Dedifferentiated amniotic fluid mesenchymal stem cell (primary cell): ENCODE results near the gene VTI1A.

Source experiments
- DNase-seq: peaks from one replicate; pipeline ENCODE4 v3.0.0-alpha.2; 2016; ENCODE audit errors: extremely low spot score

The VTI1A gene

GRCh38 chr10:112810711-112811151 lies 363.7 kb downstream of the VTI1A start:
- DNase-seq = no peak

GRCh38 chr10:112811741-112812551 lies 364.9 kb downstream of the VTI1A start:
- DNase-seq = peak; percentile 98

GRCh38 chr10:112812586-112812985 lies 365.6 kb downstream of the VTI1A start:
- no peak for DNase-seq

- no peak for DNase-seq
These were observed 367.0 kb downstream of the VTI1A start for GRCh38 chr10:112813866-112814591.

- DNase-seq = no peak
These were observed 368.4 kb downstream of the VTI1A start for GRCh38 chr10:112815269-112816032.

GRCh38 chr10:112816033-112816430 lies 369.0 kb downstream of the VTI1A start:
- no peak for DNase-seq

- DNase-seq = no peak
These were observed 369.9 kb downstream of the VTI1A start for GRCh38 chr10:112816891-112817290.

GRCh38 chr10:112817981-112818777 lies 371.2 kb downstream of the VTI1A start:
- DNase-seq = no peak

- no peak for DNase-seq
These were observed 372.2 kb downstream of the VTI1A start for GRCh38 chr10:112819231-112819630.

- no peak for DNase-seq
These were observed 373.3 kb downstream of the VTI1A start for GRCh38 chr10:112820320-112820719.

- DNase-seq = no peak
These were observed 374.0 kb downstream of the VTI1A start for GRCh38 chr10:112821038-112821437.

GRCh38 chr10:112821663-112822062 lies 374.6 kb downstream of the VTI1A start:
- no peak for DNase-seq

GRCh38 chr10:112823007-112823406 lies 376.0 kb downstream of the VTI1A start:
- no peak for DNase-seq

GRCh38 chr10:112823604-112824003 lies 376.6 kb downstream of the VTI1A start:
- DNase-seq = no peak

GRCh38 chr10:112826018-112826697 lies 379.1 kb downstream of the VTI1A start:
- DNase-seq = no peak

- no peak for DNase-seq
These were observed 380.1 kb downstream of the VTI1A start for GRCh38 chr10:112827086-112827485.

GRCh38 chr10:112827951-112828350 lies 380.9 kb downstream of the VTI1A start:
- DNase-seq = no peak

- DNase-seq = no peak
These were observed 384.8 kb downstream of the VTI1A start for GRCh38 chr10:112831859-112832258.

- no peak for DNase-seq
These were observed 385.4 kb downstream of the VTI1A start for GRCh38 chr10:112832361-112832878.

- DNase-seq = no peak
These were observed 385.9 kb downstream of the VTI1A start for GRCh38 chr10:112832959-112833358.

GRCh38 chr10:112834751-112835181 lies 387.8 kb downstream of the VTI1A start:
- no peak for DNase-seq
